SJSA1 (cell line): ENCODE data around the gene CYTL1. TPM values are rescaled to one million over a fixed set of nuclear protein-coding genes. Genes with fewer than 3 reads are reported as not detected.
A peak's percentile ranks its signal among the peaks of the same experiment; 100 is the strongest.

Experiments used
- DNase-seq, 2 experiments: peaks; one replicate each; pipeline ENCODE4 v3.0.0-alpha.2; 2015 to 2020; ENCODE audit warnings: low spot score in 2 of 2, low read depth in 1 of 2
- H3K27ac ChIP-seq: fragments of 250-450 bp; sonication (Bioruptor Pico); 2 replicates; pipeline ENCODE4 v1.5.1; 2020; ENCODE audit warnings: mild to moderate bottlenecking, moderate library complexity
- H3K27me3 ChIP-seq: fragments of 250-450 bp; sonication (Bioruptor Pico); replicated peaks from 2 replicates; pipeline ENCODE4 v1.5.1; 2020; ENCODE audit warnings: mild to moderate bottlenecking, moderate library complexity
- H3K36me3 ChIP-seq: fragments of 250-450 bp; sonication (Bioruptor Pico); 2 replicates; pipeline ENCODE4 v1.5.1; 2020; ENCODE audit warnings: mild to moderate bottlenecking
- H3K4me1 ChIP-seq: fragments of 250-450 bp; sonication (Bioruptor Pico); replicated peaks from 2 replicates; pipeline ENCODE4 v1.6.1; 2021; ENCODE audit warnings: mild to moderate bottlenecking
- H3K4me3 ChIP-seq: fragments of 250-450 bp; sonication (Bioruptor Pico); 2 replicates; pipeline ENCODE4 v1.5.1; 2020; ENCODE audit warnings: mild to moderate bottlenecking
- H3K9me3 ChIP-seq: fragments of 250-450 bp; sonication (Bioruptor Pico); replicated peaks from 2 replicates; pipeline ENCODE4 v1.5.1; 2020; ENCODE audit warnings: mild to moderate bottlenecking
- total RNA-seq: library from RNA; depleted of rRNA; stranded (reverse); fragments of >200 nt; shearing (Covaris generic); gene quantifications from 2 replicates; pipeline ENCODE4 v1.2.3, GENCODE V29; 2014

Gene CYTL1
- total RNA-seq, 1 experiment from 2014 or later: 0.76 TPM

DNA sequence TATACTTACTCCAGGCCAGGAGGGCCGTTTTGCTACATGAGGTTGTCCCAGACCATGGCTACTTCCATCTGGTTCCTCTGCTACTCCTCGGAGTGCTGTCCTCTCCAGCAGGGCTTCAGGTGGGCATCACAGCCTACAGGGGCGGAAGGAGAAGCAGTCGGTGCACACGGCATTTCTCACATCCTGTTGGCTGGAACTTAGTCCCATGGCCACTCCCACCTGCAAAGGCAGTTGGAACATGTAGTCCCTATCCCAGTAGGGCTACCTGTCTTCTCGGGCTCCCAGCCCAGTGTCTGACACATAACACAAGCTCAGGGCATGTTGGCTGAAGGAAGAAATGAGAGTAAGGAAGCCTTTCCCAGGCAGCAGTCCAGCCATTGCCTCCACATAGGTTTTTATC is 24.3 kb upstream of the CYTL1 start:
- DNase-seq: no peak
- H3K4me1 ChIP-seq: peaks cover under 1% of the 10 kb centered on the region
- no peaks in the 10 kb centered on the region for H3K36me3 ChIP-seq
- H3K4me3 ChIP-seq: no peak overlapping the region
- H3K27ac ChIP-seq: no peak overlapping the region
- no peaks in the 10 kb centered on the region for H3K9me3 ChIP-seq
- H3K27me3 ChIP-seq: no peaks in the 10 kb centered on the region

DNA sequence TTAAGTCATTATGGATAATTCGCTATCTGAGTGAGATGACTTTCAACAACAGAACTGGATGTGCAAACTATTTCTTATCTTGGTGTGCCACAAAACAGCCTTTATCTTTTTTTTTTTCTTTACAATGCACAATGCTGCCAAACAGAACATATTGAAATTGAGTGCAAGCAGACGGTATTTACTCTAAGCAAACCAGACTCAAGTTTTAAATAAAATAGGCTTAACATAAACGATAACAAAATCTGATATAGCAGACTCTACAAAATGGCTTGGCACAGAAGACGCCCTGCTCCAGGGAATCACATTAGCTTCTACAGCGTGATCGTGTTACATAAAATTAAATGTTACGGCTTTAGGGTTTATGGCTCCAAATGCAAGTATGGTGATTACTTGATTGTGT is 22.4 kb upstream of the CYTL1 start:
- H3K36me3 ChIP-seq: no peaks in the 10 kb centered on the region
- DNase-seq: no peak
- H3K4me3 ChIP-seq: no peak overlapping the region
- H3K27me3 ChIP-seq: no peaks in the 10 kb centered on the region
- peaks cover 18% of the 10 kb centered on the region for H3K4me1 ChIP-seq
- no peaks in the 10 kb centered on the region for H3K9me3 ChIP-seq
- no peak overlapping the region for H3K27ac ChIP-seq

DNA sequence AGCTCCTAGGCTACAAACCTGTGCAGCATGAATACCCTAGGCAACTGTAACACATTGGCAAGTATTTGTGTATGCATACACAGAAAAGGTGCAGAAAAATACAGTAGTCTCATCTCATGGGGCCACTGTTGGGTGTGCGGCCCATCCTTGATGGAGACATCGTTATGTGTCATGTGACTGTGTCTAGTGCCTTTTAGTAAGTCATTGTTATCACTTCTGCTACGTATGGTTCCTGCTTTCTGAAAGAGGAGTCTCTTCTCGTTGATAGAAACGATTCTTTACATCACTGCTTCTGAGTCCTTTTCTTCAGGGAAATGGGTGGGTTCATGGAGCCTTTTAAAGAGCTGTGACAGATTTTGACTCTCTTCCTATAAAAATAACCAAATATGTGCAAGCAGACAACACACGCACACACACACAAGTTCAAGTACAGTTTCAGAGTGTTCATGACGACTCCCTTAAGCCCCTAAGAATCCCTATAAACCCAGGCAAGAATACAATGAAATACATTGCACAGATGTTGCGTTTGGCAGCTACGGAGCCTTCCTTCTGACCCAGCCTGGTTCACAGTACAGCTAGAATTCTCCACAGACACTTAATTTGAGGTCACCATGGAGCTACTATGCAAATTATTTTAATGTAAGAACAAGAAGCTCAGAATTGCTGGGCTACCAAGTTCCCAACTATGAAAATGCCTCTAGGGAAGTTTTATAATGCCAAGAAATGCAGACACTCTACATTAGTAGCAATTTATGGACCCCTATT is 21.8 kb upstream of the CYTL1 start:
- Histone ChIP-seq H3K27me3 (no peaks in the 10 kb centered on the region), H3K27ac (no peak overlapping the region), H3K36me3 (no peaks in the 10 kb centered on the region), H3K9me3 (no peaks in the 10 kb centered on the region), H3K4me3 (no peak overlapping the region), H3K4me1 (peaks cover 18% of the 10 kb centered on the region)
- DNase-seq: no peak

DNA sequence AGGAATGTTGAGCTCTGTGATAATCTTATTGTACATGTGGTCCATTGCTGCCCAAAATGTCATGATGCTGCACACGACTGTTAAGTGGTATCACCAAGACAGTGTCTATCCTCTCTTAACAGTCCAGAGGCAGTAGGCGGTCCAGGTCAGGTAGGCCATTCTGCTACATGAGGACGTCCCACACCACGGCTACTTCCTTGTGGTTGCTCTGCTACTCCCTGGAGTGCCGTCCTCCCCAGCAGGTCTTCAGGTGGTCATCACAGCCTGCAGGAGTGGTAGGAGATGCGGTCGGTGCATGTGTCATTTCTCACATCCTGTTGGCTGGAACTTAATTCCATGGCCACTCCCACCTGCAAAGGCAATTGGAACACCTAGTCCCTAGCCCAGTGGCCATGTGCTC is 20.5 kb upstream of the CYTL1 start:
- Histone ChIP-seq H3K27ac (no peak overlapping the region), H3K27me3 (no peaks in the 10 kb centered on the region), H3K36me3 (no peaks in the 10 kb centered on the region), H3K9me3 (no peaks in the 10 kb centered on the region), H3K4me1 (peaks cover 18% of the 10 kb centered on the region), H3K4me3 (no peak overlapping the region)
- DNase-seq: no peak

DNA sequence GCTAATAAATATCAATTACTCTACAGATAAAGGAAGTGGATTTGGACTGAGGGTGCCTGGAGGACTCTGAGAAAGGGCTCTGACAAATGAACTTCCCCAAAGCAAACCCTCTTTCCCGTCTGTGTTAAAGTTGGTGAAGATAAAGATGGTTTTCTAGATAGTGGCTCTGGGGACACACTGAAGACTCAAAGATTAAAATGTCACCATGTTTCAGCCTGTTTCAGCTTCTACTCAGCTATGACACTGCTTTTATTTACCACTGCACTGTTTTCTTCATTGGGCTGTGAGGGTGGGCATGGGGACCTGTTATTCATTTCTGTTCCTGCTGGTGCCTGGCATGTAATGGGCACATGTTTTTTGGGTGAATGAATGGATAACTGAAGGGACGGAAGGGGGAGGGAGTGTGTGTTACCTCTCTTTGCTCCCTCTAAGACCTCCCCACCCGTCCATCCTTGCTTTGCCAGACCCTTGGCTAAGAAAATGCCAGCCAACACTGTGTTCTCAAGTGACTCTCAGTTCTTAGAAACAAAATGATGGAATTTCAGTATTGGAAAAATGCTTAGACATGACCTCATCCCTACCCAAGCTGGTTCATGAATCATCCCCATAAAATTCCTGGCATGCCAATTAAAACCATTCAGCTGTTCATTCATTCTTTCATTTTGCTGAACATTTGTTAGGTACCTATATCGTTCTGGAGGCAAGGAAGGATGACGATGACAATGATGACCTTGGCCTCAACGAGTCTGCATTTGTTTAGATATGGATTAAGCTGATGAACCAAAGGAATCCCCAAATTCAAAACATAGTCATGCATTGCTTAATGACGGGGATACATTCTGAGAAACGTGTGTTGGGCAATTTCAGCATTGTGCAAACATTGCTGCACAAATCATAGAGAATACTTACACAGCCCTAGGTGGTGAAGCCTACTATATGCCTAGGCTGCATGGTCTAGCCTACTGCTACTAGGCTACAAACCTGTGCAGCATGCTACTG is 18.6 kb upstream of the CYTL1 start:
- peaks cover 18% of the 10 kb centered on the region for H3K4me1 ChIP-seq
- DNase-seq: peak; percentile 40 to 86
- H3K9me3 ChIP-seq: no peaks in the 10 kb centered on the region
- no peaks in the 10 kb centered on the region for H3K27me3 ChIP-seq
- H3K36me3 ChIP-seq: no peaks in the 10 kb centered on the region
- H3K4me3 ChIP-seq: no peak overlapping the region
- peak overlapping the region; percentile 82 for H3K27ac ChIP-seq

DNA sequence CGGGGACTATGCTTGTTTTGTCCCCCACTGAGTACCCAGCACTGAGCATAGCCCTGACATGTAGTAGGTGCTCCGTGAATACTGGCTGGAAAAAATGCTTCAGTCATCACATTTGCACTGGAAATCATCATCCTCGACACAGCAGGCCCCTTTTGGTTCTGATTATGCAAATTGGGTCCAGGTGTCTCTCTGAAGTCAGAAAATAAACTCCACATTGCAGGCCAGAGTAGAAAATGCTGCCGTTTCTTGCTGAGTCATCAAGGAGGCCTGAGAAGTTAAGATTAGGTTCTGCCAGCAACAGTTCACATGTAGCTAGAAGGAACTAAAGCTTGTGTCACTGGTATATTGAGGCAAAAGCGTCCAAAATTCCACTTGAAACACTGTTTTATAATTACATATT is 17.0 kb upstream of the CYTL1 start:
- no peaks in the 10 kb centered on the region for H3K36me3 ChIP-seq
- no peaks in the 10 kb centered on the region for H3K9me3 ChIP-seq
- no peak overlapping the region for H3K27ac ChIP-seq
- no peak overlapping the region for H3K4me3 ChIP-seq
- H3K4me1 ChIP-seq: peaks cover 18% of the 10 kb centered on the region
- DNase-seq: no peak
- no peaks in the 10 kb centered on the region for H3K27me3 ChIP-seq

DNA sequence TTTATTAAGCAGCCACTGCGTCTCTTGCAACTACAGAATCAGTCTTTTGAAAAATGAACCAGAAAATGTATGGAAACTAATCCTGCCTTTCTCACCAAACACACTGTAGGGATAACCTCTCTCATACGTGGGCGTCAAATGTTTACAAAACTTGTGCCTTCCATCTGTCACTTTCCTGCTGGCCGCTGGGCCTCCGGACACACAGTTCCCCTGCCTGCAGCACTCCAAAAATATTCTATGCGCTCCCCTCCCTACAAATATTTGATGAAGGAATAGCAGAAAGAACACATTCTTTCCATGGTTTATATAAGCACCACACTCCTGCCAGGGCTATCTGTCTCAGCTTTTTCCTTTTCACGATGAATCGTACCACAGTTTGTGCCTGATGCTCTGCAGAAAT is 14.9 kb upstream of the CYTL1 start:
- no peaks in the 10 kb centered on the region for H3K36me3 ChIP-seq
- H3K4me3 ChIP-seq: no peak overlapping the region
- peaks cover 18% of the 10 kb centered on the region for H3K4me1 ChIP-seq
- DNase-seq: no peak
- H3K27me3 ChIP-seq: no peaks in the 10 kb centered on the region
- H3K27ac ChIP-seq: no peak overlapping the region
- H3K9me3 ChIP-seq: no peaks in the 10 kb centered on the region

DNA sequence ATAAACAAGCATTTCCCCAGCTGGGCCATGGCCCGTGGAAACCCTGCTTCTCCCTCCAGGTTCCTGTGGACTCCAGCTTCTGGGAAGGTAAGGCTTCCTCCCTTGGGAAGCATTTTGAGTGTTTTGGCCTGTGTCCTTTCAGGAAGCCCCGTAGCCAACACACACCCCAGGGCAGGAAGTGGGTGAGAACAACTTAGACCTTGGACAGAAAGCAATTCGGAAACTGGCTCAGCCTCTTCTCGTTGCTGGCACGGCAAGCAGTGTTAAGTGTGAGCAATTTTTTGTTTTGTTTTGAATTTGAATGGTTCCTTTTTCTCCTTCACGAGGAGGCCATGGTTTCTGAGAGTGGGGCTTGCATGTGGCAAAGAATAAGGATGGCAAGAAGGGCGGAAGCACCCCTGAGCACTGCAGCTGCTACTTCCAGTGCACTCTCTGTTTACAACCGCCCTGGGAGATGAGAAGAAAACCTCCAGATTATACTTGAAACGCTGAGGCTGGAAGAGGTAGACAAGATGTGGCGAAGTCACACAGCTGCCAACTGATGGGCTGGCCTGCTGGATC is 14.1 kb upstream of the CYTL1 start:
- Histone ChIP-seq H3K9me3 (no peaks in the 10 kb centered on the region), H3K4me1 (peaks cover 15% of the 10 kb centered on the region), H3K27ac (no peak overlapping the region), H3K4me3 (no peak overlapping the region), H3K36me3 (no peaks in the 10 kb centered on the region), H3K27me3 (no peaks in the 10 kb centered on the region)
- no peak for DNase-seq

DNA sequence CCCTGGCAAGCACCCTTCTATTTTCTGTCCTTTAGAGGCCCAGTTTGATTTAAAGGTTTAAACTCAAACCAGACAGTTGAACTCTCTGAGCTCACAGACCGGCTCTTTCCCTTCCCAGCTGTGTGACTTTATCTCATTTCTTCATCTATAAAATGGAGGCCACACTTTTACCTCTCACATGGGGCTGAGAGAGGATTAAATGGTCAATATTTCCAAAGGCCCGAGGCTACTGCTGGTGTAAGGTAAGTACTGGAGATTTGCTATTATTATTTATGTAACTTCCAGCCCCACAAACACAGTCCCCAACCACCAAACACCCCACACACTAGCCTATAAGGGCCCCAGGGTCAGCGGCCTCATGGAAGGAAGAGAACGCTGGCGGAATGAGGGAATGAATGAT is 13.6 kb upstream of the CYTL1 start:
- DNase-seq: no peak
- no peak overlapping the region for H3K27ac ChIP-seq
- peaks cover 10% of the 10 kb centered on the region for H3K4me1 ChIP-seq
- H3K9me3 ChIP-seq: no peaks in the 10 kb centered on the region
- no peaks in the 10 kb centered on the region for H3K36me3 ChIP-seq
- no peaks in the 10 kb centered on the region for H3K27me3 ChIP-seq
- H3K4me3 ChIP-seq: no peak overlapping the region

DNA sequence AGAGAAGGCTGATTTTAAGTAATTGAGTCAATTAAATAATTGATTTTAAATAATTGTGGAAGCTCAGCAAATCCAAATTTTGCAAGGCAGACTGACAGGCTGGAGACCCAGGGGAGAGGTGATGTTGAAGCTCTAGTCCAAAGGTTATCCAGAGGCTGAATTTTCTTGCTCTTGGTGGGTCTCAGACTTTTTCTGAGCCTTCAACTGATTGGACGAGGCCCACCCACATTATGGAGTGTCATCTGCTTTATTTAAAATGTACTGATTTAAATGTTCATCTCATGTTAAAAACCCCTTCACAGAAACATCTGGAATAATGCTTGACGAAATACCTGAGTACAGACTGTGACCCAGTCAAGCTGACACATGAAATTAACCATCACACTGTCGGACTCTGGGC is 11.7 kb upstream of the CYTL1 start:
- Histone ChIP-seq H3K27me3 (no peaks in the 10 kb centered on the region), H3K4me1 (no peaks in the 10 kb centered on the region), H3K9me3 (no peaks in the 10 kb centered on the region), H3K4me3 (no peak overlapping the region), H3K36me3 (no peaks in the 10 kb centered on the region), H3K27ac (no peak overlapping the region)
- DNase-seq: no peak

DNA sequence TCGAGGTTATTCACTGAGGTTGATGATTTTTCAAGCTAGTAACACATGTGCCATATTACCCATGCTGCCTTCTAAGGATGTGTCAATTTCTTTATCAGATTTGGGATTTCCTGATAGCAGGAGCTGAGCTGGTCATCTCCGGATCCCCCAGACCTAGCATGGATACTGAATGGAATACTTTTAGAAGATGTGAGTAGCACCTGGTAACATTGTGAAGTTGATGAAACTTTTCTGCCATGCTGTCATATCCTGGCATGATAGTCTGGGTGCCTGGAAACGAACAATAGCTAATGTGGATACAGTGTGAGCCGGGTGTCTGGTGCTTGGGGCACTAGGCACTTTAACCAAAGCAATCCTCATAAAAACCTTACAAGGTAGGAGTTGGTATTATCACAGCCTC is 11.0 kb upstream of the CYTL1 start:
- no peak for DNase-seq
- H3K4me3 ChIP-seq: no peak overlapping the region
- no peaks in the 10 kb centered on the region for H3K9me3 ChIP-seq
- H3K36me3 ChIP-seq: no peaks in the 10 kb centered on the region
- H3K27ac ChIP-seq: no peak overlapping the region
- no peaks in the 10 kb centered on the region for H3K4me1 ChIP-seq
- no peaks in the 10 kb centered on the region for H3K27me3 ChIP-seq

DNA sequence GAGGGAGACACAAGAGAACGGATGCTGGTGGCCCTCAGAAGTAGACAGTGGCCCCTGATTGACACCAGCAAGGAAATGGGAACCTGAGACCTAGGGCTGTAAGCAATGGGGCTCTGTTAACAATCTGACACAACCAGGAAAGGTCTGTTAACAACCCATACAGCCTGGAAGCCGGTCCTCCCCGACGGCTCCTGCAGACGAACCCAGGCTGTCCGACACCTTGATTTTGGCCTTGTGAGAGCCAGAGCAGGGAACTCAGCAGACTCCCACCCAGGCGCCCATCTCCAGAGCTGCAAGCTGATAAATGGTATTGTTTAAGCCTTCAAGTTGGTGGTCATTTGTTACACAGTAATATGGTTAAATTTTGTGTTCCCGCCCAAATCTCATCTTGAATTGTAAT is 10.2 kb upstream of the CYTL1 start:
- Histone ChIP-seq H3K27ac (no peak overlapping the region), H3K27me3 (no peaks in the 10 kb centered on the region), H3K4me3 (no peak overlapping the region), H3K4me1 (no peaks in the 10 kb centered on the region), H3K9me3 (no peaks in the 10 kb centered on the region), H3K36me3 (no peaks in the 10 kb centered on the region)
- DNase-seq: no peak

DNA sequence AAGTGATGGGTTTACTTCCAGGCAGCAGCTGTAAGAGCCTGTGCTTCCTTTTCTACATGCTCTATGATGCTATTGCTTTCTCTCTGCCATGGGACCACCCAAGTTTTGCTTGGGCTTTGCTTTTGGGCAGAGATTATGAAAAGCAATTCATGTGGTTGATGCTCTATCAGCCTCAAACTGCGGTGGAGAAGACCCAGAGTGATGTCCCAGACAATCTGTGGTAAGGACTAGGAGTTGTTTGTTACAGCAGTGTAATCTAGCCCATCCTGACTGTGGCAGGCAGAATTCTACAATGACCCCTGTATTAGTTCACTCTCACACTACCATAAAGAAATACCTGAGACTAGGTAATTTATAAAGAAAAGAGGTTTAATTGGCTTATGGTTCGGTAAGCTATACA is 9.2 kb upstream of the CYTL1 start:
- Histone ChIP-seq H3K27ac (no peak overlapping the region), H3K27me3 (no peaks in the 10 kb centered on the region), H3K36me3 (no peaks in the 10 kb centered on the region), H3K4me1 (no peaks in the 10 kb centered on the region), H3K9me3 (no peaks in the 10 kb centered on the region), H3K4me3 (no peak overlapping the region)
- no peak for DNase-seq

DNA sequence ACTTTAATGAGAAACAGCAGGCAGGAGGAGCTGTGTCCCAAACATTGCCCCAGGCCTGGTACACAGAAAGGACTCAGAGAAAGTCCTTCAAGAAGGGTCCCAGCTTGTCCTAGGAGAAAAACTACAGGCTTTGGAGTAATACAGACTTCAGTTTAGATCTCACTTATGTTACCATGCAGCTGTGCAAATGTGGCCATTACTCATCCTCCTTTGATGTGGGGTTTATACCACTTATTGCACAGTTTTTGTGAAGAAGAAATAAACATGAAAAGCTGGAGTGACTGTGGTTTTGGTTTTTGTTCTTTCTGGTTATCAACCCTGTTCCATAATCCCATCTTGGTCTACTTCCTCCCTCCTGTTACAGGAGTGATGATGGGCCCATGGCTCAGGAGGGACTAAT is 8.1 kb upstream of the CYTL1 start:
- peak in 1 of 2 experiments; percentile 14 for DNase-seq

More for the DNA sequence above, 8.1 kb upstream of the CYTL1 start:
- Histone ChIP-seq H3K4me1 (no peaks in the 10 kb centered on the region), H3K9me3 (no peaks in the 10 kb centered on the region), H3K36me3 (no peaks in the 10 kb centered on the region), H3K4me3 (no peak overlapping the region), H3K27ac (no peak overlapping the region), H3K27me3 (no peaks in the 10 kb centered on the region)
